ENCODE measurements around the gene MIX23.
A peak's percentile ranks its signal among the peaks of the same experiment; 100 is the strongest.

The MIX23 gene

GRCh38 chr3:122382888-122383666 is at the start of gene MIX23:
TSS of gene MIX23 (minus strand) at chr3:122383231. CDS start at chr3:122383224, 7 bp downstream.
- DNase-seq (ENCODE audit: low read depth), result no peak

- no peak for DNase-seq (ENCODE audit: low read depth)
Observed at GRCh38 chr3:122430371-122430770, 47.3 kb upstream of the MIX23 start.

- no peak for DNase-seq (ENCODE audit: low read depth)
Observed at GRCh38 chr3:122427857-122428471, 44.9 kb upstream of the MIX23 start.

GRCh38 chr3:122421836-122422235 is 38.8 kb upstream of the MIX23 start:
- no peak for DNase-seq (ENCODE audit: low read depth)

GRCh38 chr3:122421101-122421500 is 38.1 kb upstream of the MIX23 start:
- DNase-seq (ENCODE audit: low read depth), result no peak

GRCh38 chr3:122416966-122417365 is 33.9 kb upstream of the MIX23 start:
- DNase-seq (ENCODE audit: low read depth), result no peak

GRCh38 chr3:122415762-122416654 is 33.0 kb upstream of the MIX23 start, which contains the start of gene WDR5B:
TSS of gene WDR5B (minus strand) at chr3:122416062. CDS start at chr3:122415528, 534 bp downstream.
- DNase-seq (ENCODE audit: low read depth), result peak; percentile 88

- DNase-seq (ENCODE audit: low read depth), result no peak
Observed at GRCh38 chr3:122415104-122415744, 32.2 kb upstream of the MIX23 start.

- no peak for DNase-seq (ENCODE audit: low read depth)
Observed at GRCh38 chr3:122414391-122414790, 31.4 kb upstream of the MIX23 start.

- DNase-seq (ENCODE audit: low read depth), result no peak
Observed at GRCh38 chr3:122410639-122411038, 27.6 kb upstream of the MIX23 start.

GRCh38 chr3:122410111-122410510 is 27.1 kb upstream of the MIX23 start:
- DNase-seq (ENCODE audit: low read depth), result no peak

- DNase-seq (ENCODE audit: low read depth), result no peak
Observed at GRCh38 chr3:122409446-122409845, 26.4 kb upstream of the MIX23 start.

- no peak for DNase-seq (ENCODE audit: low read depth)
Observed at GRCh38 chr3:122407946-122408345, 24.9 kb upstream of the MIX23 start.

GRCh38 chr3:122406198-122406597 is 23.2 kb upstream of the MIX23 start:
- DNase-seq (ENCODE audit: low read depth), result no peak

GRCh38 chr3:122405015-122405414 is 22.0 kb upstream of the MIX23 start:
- DNase-seq (ENCODE audit: low read depth), result no peak

GRCh38 chr3:122403489-122403888 is 20.5 kb upstream of the MIX23 start:
- DNase-seq (ENCODE audit: low read depth), result peak; percentile 77

- DNase-seq (ENCODE audit: low read depth), result no peak
Observed at GRCh38 chr3:122398920-122399319, 15.9 kb upstream of the MIX23 start.

GRCh38 chr3:122397201-122397600 is 14.2 kb upstream of the MIX23 start:
- DNase-seq (ENCODE audit: low read depth), result no peak

GRCh38 chr3:122396511-122396910 is 13.5 kb upstream of the MIX23 start:
- DNase-seq (ENCODE audit: low read depth), result no peak

GRCh38 chr3:122395582-122395981 is 12.6 kb upstream of the MIX23 start:
- no peak for DNase-seq (ENCODE audit: low read depth)

- DNase-seq (ENCODE audit: low read depth), result no peak
Observed at GRCh38 chr3:122394173-122394572, 11.1 kb upstream of the MIX23 start.

Measured in non-pigmented ciliary epithelial cell (primary cell).